CD4-positive, alpha-beta T cell treated with Interleukin-10 for 1 hour (primary cell): ENCODE data around the gene PPP4R2.
A peak's percentile ranks its signal among the peaks of the same experiment; 100 is the strongest.

ENCODE experiments used
- DNase-seq: peaks from one replicate; pipeline ENCODE4 v3.0.0-alpha.2; 2020

The PPP4R2 gene, protein sequence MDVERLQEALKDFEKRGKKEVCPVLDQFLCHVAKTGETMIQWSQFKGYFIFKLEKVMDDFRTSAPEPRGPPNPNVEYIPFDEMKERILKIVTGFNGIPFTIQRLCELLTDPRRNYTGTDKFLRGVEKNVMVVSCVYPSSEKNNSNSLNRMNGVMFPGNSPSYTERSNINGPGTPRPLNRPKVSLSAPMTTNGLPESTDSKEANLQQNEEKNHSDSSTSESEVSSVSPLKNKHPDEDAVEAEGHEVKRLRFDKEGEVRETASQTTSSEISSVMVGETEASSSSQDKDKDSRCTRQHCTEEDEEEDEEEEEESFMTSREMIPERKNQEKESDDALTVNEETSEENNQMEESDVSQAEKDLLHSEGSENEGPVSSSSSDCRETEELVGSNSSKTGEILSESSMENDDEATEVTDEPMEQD

DNA sequence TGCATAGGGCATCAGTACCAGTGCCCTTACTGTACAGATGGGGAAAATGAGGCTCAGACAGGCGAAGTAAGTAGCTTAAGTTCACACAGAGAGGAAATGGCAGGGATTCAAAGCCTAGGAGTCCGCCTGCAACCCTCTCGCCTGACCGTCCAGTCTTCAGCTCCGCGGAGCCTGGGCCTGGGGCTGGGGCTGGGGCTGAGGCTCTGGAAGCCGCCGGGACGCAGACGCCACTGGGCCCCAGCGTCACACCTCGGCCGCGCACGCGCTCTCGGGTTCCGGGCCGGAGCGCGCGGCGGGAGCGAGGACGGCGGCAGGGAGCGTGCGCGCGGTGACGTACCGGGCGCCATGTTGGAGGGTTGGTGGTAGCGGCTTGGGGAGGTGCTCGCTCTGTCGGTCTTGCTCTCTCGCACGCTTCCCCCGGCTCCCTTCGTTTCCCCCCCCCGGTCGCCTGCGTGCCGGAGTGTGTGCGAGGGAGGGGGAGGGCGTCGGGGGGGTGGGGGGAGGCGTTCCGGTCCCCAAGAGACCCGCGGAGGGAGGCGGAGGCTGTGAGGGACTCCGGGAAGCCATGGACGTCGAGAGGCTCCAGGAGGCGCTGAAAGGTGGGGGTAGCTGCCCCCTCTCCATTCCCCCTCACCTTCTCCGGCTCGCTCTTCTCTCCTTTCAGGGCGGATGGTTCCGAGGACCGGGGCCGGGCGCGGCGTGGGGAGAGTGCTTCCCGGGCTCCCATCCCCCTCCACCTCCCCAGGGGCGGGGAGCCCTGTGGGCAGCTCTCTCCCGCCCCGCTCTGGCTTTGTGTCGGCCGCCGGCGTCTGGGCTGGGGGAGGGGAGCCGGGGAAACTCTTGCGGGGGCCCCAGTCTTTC lies at the start of gene PPP4R2:
TSS of gene PPP4R2 (plus strand) at position 339 of the 861 bp plus-strand sequence. CDS start at position 566, 227 bp downstream.
- peak; percentile 93 for DNase-seq

DNA sequence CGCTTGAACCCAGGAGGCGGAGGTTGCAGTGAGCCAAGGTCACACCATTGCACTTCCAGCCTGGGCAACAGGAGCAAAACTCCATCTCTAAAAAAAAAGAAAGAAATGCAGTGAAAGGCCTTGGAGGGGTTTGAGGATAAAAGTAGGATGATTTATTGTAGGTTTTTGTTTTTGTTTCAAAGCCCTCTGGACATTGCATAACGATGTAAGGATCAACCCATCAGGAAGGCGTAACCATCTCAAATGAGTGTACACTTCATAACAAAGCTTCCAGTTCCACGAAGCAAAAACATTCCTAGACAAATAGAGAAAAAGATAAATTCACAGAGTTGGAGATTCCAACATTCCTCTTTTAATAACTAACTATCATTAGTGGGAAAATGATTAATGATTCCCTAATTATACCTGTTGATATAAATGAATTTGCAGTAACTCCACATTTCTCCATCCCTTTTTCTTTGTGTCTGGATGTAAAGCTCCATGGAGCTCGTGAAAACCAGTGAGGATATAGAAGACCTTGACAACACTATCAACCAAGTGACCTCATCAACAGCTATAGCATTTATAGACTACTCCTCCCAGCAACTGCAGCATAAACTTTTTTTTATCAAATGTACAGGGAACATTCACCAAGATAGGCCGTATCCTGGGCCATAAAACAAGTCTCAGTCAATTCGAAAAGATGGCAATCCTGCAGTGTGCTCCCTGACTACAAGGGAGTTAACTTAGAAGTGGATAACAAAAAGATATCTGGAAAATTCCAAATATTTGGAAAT lies 48.7 kb upstream of the PPP4R2 start:
- DNase-seq, result no peak

DNA sequence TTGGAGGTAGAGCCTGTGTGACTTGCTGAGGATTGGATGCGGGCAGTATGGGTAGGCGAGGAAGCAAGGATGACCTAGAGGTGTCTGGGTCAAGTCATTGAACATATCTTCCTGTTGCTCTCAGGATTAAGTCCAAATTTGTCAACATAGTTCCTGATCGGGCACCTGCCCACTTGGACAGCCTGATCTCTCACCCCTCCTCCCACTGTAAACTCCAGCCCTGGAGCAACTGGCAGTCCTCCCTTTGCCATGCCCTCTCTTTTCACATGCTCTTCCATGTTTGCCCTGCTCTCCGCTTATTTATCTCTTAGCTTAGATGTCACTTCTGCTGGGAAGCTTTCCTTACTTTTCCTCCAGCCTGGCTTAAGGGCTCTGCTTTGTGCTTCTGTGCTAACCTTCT lies 47.6 kb upstream of the PPP4R2 start:
- no peak for DNase-seq

DNA sequence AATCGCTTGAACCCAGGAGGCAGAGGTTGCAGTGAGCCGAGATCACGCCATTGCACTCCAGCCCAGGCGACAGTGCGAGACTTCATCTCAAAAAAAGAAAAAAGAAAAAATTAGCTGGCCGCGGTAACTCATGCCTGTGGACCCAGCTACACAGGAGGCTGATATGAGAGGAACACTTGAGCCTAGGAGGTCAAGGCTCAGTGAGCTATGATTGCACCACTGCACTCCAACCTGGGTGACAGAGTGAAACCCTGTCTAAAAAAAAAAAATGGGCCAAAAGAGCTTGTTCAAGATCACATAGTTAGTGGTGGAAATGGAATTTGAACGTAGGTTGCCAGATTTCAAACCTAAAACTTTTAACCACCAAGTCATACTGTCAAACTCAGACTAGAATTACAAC lies 46.2 kb upstream of the PPP4R2 start:
- no peak for DNase-seq

DNA sequence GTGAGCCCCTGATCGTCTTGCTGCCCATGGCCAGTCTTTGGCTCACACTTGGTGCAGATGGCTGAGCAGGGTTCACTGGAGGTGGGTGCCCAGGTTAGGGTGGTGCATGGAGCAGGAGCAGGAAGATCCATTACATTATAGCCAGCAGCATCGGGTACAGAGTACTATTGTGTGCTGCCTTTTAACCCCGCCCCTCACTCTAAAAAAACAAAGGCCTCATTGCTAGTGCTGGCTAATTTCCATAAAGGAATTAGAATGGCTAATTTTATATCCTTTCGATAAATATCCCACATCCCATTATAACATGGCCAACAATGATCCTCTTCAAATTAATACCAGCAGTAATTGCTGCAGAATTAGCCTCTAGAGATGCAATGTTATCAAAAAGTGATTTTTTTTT lies 45.8 kb upstream of the PPP4R2 start:
- no peak for DNase-seq

DNA sequence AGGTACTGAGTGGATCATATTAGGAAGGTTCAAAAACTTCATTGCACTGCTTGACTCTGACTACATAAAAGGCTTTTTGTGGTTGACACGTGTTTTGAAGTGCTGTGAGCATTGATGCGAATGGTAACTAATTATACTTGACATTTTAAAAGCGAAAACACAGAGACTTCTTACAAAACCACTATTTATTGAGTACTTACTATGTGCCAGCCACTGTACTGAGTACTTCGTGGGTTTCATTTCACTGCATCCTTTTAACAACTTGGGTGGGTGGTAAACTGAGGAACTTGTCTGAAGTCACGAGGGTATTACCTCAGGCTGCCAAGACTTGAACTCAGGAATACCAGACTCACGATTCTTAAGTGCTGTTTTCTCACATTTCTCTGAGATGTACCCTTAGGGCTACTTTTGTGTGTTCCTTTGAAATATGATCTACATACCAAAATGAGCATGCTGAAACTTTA lies 45.3 kb upstream of the PPP4R2 start:
- no peak for DNase-seq

DNA sequence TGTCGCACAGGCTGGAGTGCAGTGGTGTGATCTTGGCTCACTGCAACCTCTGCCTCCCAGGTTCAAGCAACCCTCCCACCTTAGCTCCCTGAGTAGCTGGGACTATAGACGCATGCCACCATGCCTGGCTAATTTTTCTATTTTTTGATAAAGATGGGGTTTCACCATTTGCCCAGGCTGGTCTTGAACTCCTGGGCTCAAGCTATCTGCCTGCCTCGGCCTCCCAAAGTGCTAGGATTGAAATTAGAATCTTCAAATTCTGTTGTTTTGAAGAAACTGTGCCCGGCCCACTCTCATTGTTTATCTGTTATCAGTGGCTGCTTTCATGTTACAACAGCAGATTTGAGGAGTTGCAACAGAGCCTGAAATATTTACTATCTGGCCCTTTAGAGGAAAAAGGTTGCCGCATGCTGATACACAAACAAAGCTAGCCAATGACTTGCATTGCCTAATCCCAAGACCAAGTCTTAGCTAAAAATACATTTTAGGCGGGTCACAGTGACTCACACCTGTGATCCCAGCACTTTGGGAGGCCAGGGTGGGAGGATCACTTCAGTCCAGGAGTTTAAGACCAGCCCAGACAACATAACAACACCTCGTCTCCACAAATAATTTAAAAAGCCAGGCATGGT lies 43.2 kb upstream of the PPP4R2 start:
- no peak for DNase-seq

DNA sequence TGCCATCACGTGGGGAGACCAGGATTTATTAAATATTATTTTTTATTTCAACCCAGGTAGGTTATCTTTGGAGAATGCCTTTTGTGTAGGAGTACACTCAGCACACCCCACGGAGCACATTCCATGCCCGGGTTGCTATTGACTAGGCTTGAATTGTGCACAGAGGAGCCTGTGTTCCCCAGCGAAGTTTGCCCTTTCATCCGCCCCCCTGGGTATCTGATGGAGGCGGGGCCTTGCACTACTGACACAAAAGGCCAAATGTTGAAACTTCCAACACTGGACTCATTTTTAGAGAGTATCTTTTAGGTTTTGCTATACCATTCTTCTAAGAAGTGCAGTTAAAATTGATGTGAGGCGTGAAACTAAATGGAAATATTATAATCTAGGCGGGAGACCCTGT lies 39.3 kb upstream of the PPP4R2 start:
- DNase-seq, result no peak

DNA sequence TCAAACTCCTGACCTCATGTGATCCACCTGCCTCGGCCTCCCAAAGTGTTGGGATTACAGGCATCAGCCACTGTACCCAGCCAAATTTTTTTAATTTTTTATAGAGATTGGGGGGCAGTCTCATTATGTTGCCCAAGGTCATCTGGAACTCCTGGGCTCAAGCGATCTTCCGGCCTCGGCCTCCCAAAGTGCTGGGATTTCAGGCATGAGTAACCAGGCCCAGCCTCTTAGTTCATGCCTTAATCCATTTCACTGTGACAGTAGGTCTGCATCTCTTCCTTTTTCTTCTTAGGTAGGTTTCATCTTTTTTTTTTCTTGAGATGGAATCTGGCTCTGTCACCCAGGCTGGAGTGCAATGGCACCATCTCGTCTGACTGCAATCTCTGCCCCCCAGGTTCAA lies 37.3 kb upstream of the PPP4R2 start:
- no peak for DNase-seq

DNA sequence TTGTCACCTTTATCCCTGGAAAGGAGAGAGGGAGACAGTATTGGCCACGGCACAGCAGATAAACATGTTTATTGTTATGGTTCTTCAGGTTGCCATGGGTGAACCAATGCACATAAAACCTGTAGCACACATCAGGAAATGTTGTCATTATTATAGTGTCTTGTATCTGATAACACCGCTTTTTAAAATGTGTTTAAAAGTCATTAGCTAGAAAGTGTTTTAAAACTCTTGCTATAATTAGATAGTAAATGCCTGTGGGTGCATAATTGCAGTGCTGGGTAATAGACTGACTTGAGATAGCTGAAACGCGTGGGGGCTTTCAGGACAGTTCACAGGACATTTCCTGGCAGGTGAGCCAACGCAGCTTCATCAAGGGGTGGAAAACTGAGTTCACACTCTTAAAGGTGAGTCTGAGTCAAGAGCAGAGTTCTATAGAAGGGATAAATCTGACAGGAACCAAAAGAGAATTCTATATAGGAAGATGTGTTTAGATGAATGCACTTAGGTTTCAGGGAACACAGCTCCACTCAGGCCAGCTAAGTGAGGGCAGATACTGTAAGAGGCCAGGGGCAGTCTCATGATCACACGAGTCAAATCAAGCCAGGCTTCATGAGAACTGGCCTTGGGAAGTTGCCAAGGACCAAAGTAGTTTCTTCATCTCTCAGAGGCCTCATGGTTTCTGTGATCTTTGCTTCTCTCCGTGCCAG lies 35.6 kb upstream of the PPP4R2 start:
- DNase-seq, result peak; percentile 17

DNA sequence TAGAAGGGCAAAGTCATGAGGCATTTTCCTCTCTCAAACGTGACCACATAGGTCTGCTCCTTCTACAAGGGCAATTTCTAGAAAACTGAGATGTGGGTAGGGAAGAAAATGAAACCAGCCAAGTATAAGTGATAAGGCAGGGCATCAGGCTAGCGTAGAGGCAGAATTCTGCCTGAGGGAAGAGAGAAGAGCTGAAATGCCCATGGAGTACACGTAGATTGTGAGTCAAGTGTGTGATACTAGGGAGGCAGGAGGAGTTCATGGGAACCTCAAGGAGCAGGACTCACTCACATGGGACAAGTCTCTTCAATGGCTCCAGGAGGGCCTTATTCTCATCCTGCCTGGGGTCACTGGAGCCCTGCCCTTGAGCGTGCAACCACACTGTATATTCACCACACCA lies 34.9 kb upstream of the PPP4R2 start:
- DNase-seq, result no peak

DNA sequence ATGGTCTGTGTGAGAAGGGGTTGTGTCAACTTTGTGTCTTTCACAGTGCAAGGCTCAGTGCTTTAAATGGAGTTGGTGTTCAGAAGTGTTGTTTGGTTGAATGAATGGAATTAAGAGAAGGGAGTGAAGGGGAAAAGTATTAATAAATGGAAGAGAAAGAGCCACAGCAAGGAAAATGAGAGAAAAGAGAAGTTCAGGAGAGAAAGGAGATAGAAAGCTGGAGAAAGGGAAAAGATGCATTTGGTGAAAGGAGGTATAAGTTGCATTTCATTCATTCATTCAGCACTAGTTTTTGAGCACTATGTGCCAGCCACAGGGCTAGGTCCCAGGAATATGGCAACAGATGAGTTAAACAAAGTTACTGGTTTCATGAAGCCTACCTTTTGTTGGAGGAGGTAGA lies 34.3 kb upstream of the PPP4R2 start:
- DNase-seq, result no peak

DNA sequence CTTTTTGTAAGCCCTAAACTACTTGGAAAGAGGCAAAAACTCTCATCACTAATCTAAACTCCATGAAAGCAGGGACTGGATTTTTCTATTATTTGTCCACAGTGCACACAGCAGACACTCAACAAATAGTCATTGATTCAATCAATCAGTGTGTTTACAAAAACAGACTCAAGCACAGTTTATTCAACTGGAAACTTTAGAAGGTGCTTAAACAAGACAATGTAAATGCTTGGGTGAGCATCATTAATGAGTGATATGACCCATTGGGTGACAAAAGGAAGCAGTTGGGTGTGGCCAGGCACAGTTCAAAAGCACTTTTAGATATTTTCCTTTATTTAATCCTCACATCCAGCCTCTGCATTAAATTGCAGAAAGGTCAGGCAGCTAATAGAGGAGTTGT lies 32.0 kb upstream of the PPP4R2 start:
- no peak for DNase-seq

DNA sequence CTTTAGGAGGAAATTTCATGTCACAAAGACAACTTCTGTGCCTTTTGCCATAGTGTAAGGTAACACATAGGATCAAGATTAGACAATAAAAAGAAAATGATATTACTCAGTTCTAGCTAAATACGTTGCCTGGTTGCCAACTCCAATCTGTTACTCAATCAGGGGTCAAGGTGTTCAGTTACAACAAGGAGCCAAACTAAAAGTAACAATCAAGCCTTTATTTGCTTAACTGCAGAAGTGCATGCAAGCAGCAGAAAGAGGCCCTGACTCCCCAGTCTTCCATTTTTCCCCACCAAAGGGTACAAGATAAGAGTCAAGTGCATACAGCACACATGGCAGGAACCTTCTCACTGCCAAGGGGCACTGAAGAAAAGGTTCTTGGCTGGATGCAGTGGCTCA lies 28.3 kb upstream of the PPP4R2 start:
- no peak for DNase-seq

DNA sequence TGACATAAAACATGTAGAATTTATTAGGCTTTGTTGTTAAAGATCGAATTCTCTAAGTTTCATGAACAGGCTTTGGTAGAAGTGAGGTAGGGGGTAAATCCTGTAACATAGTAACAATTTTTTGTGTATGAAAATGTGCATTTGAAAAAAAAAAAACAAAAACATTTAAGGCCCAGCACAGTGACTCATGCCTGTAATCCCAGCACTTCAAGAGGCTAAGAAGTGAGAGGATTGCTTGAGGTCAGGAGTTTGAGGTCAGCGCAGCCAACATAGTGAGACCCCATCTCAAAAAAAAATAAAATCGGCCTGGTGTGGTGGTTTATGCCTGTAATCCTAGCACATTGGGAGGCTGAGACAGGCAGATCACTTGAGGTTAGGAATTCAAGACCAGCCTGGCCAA lies 26.8 kb upstream of the PPP4R2 start:
- DNase-seq, result no peak

DNA sequence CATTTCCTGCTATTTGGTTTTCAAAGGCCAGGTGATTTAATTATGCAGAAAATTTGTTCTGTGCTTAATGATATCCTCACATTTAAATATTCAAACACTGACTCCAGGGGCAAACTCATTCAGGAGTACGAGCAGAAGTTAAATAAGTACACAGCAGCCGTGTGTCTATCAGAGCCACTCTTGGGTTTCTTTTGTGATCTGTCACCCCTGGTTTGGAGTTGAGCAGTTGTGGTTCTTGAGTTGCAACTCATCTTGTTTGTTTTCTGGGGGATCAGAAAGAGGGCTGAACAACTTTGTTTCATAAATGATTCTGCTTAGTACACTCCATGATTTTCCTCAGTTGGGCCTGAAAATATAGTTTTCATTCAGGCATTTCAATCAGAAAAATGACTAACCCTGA lies 25.7 kb upstream of the PPP4R2 start:
- no peak for DNase-seq

DNA sequence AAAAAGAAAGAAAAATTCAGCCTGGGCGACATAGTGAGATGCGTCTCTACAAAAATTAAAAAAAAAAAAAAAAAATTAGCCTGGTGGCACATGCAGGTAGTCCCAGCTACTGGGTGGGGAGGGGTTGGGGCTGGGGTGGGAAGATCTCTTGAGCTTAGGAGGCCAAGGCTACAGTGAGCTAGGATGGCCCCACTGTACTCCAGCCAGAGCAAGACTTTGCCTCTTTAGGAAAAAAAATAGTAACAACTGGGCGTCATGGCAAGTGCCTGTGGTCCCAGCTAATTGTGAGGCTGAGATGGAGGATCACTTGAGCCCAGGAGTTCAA lies 23.9 kb upstream of the PPP4R2 start:
- DNase-seq, result no peak

DNA sequence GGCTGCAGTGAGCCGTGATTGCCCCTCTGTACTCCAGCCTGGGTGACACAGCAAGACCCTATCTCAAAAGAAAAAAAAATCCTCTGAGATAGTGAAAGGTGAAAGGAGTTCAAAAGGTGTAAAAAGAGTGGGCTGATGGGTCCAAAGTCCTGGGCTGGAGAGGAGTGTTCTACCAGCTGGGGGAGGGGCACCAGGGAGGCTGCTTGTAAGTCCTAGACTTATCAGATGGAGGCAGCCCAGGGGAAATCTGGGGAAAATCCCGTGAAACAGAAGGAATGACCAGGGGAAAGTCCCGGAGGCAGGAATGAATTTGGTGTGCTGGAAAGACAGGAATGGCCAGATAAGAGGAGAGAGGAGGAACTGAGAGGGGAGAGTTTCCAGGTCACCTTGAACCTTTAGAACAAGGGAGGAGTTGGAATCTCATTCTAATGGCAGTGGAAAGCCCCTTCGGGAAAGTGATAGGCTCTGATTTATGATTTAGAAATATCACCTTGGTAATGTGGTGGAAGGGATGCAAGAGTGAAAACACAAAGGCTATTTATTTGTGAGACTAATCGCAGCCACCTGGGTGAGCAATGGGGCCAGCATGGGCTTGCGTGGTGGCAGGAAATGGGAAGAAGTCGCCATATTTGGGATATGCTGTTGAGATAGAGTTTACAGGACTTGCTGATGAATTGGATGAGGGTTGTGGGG lies 23.4 kb upstream of the PPP4R2 start:
- DNase-seq, result no peak

DNA sequence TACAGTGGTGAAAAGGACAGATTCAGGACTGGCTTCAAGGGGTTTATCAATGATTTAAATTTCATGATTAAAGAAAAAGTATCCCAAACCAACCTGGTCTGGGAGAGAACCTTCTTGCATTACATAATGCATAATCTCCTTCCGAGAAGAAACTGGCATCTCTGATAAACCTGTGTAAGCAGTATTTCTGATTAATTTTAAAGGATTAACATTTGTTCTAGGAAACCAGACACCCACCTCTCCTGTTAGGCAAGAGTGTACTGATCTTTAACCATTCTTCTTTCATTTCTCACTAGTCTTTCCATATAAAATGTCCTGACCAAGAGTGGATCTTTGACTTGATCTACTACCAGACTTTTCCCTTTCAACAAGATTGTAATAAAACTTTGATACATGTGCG lies 22.8 kb upstream of the PPP4R2 start:
- DNase-seq, result no peak

DNA sequence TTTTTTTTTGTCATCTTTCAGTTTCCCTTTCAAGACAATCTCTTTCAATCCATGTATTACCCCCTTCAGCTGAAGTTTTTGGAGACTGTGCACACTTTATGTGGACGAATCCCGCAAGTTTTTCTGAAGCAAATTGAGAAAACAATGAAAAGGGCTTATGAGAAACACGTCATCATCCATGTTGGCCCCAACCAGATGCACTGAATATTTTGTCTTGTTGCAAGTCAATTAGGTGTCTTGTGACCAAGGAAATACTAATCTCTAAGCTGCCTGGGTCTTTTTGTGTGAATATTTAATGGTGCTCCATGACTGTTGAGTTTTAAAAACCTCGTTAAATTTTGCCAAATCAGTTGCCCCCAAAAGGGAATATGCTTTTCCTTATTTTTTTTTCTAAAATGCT lies 21.7 kb upstream of the PPP4R2 start:
- no peak for DNase-seq

DNA sequence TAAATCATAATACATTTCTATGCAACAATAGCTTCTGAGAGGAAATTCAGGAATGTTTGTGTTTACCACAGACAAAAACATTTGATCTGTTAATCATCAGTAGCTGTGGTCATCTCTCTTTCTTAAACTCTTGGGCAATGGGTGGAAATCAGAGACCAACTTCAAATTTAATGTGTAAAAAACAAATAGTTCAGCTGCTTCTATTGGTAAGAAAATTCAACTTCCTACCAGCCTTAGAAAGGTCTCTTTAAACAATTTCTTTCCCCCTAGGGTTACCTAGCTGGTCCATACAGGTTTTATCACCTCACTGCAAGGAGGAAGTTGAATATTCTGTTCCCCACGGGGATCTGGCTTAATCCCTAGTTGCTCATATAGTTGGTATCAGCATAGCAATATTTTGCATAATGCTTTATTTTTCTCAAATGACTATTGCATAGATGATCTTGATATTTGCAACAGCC lies 20.3 kb upstream of the PPP4R2 start:
- no peak for DNase-seq
